ENCODE results near the gene DPP10. TPM values are rescaled to one million over a fixed set of nuclear protein-coding genes. Genes with fewer than 3 reads are reported as not detected.

Gene DPP10
- total RNA-seq, 1 donor from 2014 or later: 73.0 TPM

DNA sequence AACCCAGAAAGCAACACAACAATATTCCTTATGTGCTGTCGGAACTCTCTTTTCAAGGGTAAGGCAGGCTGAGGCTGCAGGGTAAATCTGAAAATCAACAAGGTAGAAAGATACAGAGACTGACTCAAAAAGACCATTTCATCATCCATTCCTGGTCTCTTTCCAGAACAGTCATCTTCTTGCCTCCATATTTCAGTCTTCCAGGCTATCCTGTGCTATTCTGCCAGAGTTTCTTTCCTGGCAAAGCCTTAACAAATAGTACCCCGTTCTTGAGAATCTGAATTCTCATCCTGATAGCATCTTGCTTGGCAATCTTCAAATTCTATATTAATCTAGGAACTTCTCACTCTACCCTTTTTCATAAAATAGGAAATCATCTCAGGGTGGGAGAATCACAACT is 15.5 kb downstream of the DPP10 start:
- H3K4me1 Mint-ChIP-seq: no peaks in the 10 kb centered on the region
- no peak overlapping the region for H3K27ac Mint-ChIP-seq
- peaks cover 4% of the 10 kb centered on the region for H3K9me3 Mint-ChIP-seq
- no peaks in the 10 kb centered on the region for H3K36me3 Mint-ChIP-seq
- TF ChIP-seq, protein P1, sequence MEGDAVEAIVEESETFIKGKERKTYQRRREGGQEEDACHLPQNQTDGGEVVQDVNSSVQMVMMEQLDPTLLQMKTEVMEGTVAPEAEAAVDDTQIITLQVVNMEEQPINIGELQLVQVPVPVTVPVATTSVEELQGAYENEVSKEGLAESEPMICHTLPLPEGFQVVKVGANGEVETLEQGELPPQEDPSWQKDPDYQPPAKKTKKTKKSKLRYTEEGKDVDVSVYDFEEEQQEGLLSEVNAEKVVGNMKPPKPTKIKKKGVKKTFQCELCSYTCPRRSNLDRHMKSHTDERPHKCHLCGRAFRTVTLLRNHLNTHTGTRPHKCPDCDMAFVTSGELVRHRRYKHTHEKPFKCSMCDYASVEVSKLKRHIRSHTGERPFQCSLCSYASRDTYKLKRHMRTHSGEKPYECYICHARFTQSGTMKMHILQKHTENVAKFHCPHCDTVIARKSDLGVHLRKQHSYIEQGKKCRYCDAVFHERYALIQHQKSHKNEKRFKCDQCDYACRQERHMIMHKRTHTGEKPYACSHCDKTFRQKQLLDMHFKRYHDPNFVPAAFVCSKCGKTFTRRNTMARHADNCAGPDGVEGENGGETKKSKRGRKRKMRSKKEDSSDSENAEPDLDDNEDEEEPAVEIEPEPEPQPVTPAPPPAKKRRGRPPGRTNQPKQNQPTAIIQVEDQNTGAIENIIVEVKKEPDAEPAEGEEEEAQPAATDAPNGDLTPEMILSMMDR (IDR thresholded peaks at IDR 0.05; ENCODE audit: unreplicated experiment): no peak
- DNase-seq (ENCODE audit: low spot score in 2 of 2, unreplicated experiment in 2 of 2): no peak
- no peak overlapping the region for H3K4me3 Mint-ChIP-seq
- peaks cover 18% of the 10 kb centered on the region for H3K27me3 Mint-ChIP-seq (ENCODE audit: low read depth)

DNA sequence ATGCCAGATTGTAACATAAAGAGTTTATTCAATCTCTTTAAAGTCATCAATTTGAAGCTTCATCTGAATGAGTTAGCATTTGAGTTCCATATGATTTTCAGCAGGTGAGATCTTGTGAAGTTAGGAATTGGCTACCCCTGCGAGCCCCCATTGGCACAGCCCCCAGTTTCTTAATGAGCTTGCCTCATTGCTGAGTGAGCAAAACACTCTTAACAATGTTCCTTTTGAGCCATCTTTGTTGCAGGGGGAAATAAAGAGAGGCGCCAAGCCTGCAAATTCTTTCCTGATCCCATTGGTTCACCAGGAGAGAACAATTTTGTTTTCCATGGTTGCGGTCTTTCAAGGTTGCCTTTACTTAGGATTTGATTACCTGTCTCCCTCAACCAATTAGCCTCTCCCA is 18.7 kb downstream of the DPP10 start:
- Mint-ChIP-seq H3K27me3 (ENCODE audit: low read depth) (peaks cover 27% of the 10 kb centered on the region), H3K4me1 (no peaks in the 10 kb centered on the region), H3K4me3 (no peak overlapping the region), H3K36me3 (no peaks in the 10 kb centered on the region), H3K27ac (no peak overlapping the region), H3K9me3 (no peaks in the 10 kb centered on the region)
- DNase-seq (ENCODE audit: low spot score in 2 of 2, unreplicated experiment in 2 of 2): no peak
- TF ChIP-seq, protein P1 (IDR thresholded peaks at IDR 0.05; ENCODE audit: unreplicated experiment): no peak

DNA sequence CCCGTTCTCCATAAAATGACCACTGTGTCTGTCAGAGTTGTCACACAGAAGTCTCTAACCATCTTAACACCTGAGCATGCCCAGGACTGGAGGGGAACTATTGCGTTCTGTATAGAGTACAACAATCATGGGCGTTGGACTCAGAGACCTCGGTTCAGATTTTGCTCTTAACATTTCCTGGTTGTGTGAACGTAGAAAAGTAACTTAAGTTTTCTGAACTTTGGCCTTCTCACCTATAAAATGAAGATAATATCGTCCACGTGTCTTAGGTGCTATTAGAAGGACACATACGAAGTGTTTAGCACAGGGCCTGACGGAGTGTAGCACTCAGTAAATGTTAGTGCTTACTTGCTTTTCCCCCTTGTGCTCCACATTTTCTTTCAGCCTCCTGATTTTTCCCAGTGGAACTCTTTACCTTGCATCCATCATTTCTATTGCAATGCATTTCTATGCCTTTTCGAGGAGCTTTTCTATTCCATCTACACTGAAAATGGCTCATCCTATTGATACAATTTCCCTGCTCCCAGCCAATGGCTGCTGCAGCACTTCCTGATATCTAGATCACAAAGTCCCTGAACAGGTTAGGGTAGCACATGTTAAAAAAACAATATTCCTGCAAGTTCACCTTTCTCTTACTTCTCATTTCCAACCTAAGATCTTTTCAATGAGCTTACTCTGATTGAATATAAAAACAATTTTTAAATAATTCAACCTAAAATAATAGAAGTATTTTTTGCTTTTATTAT is 22.7 kb downstream of the DPP10 start:
- no peaks in the 10 kb centered on the region for H3K4me1 Mint-ChIP-seq
- no peaks in the 10 kb centered on the region for H3K36me3 Mint-ChIP-seq
- no peaks in the 10 kb centered on the region for H3K9me3 Mint-ChIP-seq
- TF ChIP-seq, protein P1 (IDR thresholded peaks at IDR 0.05; ENCODE audit: unreplicated experiment): no peak
- H3K27ac Mint-ChIP-seq: no peak overlapping the region
- peaks cover 31% of the 10 kb centered on the region for H3K27me3 Mint-ChIP-seq (ENCODE audit: low read depth)
- H3K4me3 Mint-ChIP-seq: no peak overlapping the region
- DNase-seq (ENCODE audit: low spot score in 2 of 2, unreplicated experiment in 2 of 2): no peak

DNA sequence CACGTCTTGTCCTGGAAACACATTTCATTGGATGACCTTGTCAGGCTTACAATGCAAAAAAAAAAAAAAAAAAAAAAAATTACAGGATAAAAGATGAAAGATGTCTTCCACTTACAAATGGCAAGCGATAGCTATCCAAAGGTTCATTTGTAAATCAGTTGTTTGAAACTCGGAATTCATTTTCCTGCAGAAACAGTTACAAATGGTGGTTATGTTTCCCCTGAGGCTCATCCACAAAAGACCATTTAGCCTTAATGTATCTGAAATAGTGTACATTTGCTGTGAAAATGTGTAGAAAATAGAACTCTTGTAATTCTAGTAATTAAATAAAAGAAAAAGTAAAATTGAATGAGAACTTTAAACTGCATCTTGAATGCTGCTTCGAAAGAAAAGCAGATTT is 25.9 kb downstream of the DPP10 start:
- Mint-ChIP-seq H3K27ac (no peak overlapping the region), H3K4me1 (no peaks in the 10 kb centered on the region), H3K9me3 (no peaks in the 10 kb centered on the region), H3K36me3 (no peaks in the 10 kb centered on the region), H3K27me3 (ENCODE audit: low read depth) (peaks cover 40% of the 10 kb centered on the region), H3K4me3 (no peak overlapping the region)
- TF ChIP-seq, protein P1 (IDR thresholded peaks at IDR 0.05; ENCODE audit: unreplicated experiment): no peak
- DNase-seq (ENCODE audit: low spot score in 2 of 2, unreplicated experiment in 2 of 2): no peak

DNA sequence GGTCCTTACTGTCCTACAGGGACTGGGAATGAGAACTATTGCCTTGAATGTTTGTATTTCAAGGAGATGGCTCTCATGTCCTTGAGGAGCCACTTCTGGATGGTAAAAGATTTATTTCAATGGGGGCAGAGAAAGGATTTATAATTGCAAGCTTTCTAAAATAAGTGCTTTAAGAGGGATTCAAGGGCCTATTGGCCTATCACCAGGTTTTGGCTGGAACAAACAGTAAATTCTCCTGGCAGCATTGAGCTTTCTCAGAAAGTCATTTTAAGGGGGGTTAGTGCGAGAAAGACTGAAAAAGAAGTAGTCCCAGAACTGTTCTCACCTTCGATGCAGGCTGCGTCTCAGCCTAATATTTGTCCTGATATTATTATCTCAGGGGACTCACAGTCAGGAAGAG is 29.8 kb downstream of the DPP10 start:
- Mint-ChIP-seq H3K27me3 (ENCODE audit: low read depth) (peaks cover 40% of the 10 kb centered on the region), H3K4me1 (no peaks in the 10 kb centered on the region), H3K27ac (no peak overlapping the region), H3K4me3 (no peak overlapping the region), H3K36me3 (no peaks in the 10 kb centered on the region), H3K9me3 (no peaks in the 10 kb centered on the region)
- DNase-seq (ENCODE audit: low spot score in 2 of 2, unreplicated experiment in 2 of 2): no peak
- TF ChIP-seq, protein P1 (IDR thresholded peaks at IDR 0.05; ENCODE audit: unreplicated experiment): no peak
